ENCODE results near the gene DYRK4.

- TF ChIP-seq CTCF (conservative IDR thresholded peaks at IDR 0.05; ENCODE audit: low read depth, low read length) (no peak), EZH2 (IDR thresholded peaks at IDR 0.05; ENCODE audit: low read length, unreplicated experiment) (no peak)
These were observed 33.9 kb downstream of the DYRK4 start for GRCh38 chr12:4595881-4596280.
